T47D (cell line): Measurements from ENCODE around the gene NFATC4.
"Not testable (repeated sequence)": the region's sequence is repeated elsewhere in the genome, so short reads cannot be mapped to it uniquely, and the experiment has no call there.

Source experiments
- DNase-seq, 2 experiments: peaks; one replicate each; pipeline versions ENCODE4 v3.0.0 to v3.0.0-alpha.2; 2011 to 2012; ENCODE audit warnings: low read depth in 1 of 2, low spot score in 1 of 2
- JUND ChIP-seq: IDR thresholded peaks from 2 replicates; pipeline ENCODE4 v1.6.1; 2012; ENCODE audit warnings: low read depth
- in situ Hi-C: cut with HindIII; loops from 2 replicates; pipeline ENCODE4 v1.10.0; 2016; ENCODE audit warnings: low sequenced_read_pairs, low pct_unique_long_range_greater_than_20kb

Gene NFATC4

DNA sequence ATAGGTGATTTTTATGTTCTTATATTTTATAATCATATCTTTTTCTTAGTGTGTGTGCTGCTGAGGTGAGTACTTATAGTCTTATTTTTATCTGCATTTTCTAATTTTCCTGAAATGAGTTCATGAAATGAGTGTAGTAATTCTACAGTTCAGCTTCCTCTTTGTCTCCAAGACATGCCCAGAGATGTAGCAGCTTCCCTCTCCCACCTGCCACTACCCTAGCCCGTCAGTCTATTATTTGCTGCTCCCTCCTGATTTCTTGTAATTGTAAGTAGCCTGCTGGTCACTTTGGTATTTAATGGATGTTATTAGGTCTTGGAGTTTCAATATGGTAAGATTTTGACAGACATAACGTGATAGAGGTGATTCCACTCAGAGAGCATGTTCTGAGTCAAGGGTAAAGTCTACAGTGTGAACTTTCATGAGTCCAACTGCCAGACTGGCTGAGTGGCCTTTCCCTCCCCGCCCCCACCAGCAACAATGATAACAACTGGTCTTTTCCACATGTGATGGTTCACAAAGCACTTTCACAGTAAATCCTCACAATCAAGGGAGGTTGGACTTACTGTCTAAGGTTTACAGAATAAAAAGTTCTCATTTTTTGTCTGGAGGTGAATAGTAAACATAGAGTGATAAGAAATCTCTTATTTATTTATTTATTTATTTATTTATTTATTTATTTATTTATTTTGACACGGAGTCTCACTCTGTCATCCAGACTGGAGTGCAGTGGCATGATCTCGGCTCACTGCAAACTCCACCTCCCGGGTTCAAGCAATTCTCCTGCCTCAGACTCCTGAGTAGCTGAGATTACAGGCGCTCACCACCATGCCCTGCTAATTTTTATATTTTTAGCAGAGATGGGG lies 24.0 kb upstream of the NFATC4 start:
- TF ChIP-seq JUND: no peak
- in situ Hi-C loops: no loop called here
- no peak for DNase-seq

DNA sequence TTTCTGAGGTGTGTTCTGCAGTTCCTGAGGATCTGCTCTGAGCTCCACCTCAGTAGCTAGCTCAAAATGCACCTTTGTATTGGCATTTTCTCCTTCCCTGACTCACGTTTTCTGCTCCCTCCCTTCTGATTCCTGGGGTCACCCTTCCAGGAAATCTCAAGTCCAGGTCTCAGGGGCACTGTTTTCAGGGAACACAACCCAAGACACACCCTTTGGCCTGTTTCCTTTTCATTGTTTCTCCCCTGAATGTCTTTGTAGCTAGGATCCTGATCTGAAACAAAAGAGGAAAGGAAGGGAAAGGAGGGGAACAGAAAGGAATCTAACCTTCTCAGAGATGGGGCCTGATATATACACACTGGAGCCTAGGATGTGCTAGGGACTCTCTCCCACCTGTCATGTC lies 20.9 kb upstream of the NFATC4 start:
- DNase-seq: no peak
- no peak for TF ChIP-seq JUND
- in situ Hi-C loops: no loop called here

DNA sequence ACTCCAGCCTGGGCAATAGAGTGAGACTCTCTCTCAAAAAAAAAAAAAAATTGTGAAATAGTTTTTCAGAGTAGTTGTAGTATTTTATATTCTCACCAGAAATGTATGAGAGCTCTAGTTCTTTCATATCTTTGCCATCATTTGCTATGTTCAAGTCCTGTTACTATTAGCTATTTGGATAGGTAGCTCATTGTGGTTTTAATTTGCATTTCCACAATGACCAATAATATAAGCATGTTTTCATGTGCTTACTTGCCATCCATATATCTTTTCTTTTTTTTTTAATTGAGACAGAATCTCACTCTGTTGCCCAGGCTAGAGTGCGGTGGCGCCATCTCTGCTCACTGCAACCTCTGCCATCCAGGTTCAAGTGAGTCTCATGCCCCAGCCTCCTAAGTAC lies 19.8 kb upstream of the NFATC4 start:
- TF ChIP-seq JUND: no peak
- no peak for DNase-seq
- in situ Hi-C loops: no loop called here

DNA sequence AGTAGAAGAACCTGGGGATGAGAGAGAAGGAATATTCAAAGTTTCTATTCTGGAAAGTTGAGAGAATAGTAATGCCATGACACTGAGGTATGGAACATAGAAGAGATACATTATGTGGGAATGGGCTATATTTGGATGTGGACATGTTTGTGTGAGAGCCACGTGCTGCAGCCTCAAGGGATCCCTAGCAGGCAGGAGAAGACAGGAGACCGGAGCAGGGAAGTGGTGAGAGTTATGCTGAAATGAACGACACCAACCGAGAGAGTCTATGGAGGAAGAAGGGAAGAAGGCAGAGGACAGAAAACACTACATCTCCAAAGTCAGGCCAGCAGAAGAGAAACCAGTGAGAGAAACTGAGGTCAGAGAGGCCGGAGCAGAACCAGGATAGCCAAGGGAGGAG lies 18.2 kb upstream of the NFATC4 start:
- TF ChIP-seq JUND: no peak
- in situ Hi-C loops: no loop called here
- no peak for DNase-seq

DNA sequence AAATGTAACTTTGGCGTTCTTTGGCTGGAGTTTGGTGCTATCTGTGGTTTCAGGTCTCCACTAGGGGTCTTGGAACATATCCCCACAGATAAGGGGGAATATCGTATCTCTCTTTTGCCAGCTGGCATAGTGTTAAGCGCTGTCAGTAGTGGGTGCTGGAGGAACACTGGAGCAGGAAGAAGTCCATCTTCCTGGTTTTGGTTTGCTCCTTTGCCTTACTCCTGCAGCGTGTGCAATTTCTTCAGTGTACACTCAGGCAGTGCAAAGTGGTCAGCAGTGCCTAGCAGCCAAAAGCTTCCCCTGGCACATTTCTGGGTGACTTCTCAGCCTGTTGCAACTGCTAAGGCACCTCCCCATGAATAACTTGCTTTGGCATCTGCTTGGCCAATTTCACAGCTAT lies 16.5 kb upstream of the NFATC4 start:
- in situ Hi-C loops: no loop called here
- DNase-seq: peak in 1 of 2 experiments; percentile 34
- TF ChIP-seq JUND: no peak

DNA sequence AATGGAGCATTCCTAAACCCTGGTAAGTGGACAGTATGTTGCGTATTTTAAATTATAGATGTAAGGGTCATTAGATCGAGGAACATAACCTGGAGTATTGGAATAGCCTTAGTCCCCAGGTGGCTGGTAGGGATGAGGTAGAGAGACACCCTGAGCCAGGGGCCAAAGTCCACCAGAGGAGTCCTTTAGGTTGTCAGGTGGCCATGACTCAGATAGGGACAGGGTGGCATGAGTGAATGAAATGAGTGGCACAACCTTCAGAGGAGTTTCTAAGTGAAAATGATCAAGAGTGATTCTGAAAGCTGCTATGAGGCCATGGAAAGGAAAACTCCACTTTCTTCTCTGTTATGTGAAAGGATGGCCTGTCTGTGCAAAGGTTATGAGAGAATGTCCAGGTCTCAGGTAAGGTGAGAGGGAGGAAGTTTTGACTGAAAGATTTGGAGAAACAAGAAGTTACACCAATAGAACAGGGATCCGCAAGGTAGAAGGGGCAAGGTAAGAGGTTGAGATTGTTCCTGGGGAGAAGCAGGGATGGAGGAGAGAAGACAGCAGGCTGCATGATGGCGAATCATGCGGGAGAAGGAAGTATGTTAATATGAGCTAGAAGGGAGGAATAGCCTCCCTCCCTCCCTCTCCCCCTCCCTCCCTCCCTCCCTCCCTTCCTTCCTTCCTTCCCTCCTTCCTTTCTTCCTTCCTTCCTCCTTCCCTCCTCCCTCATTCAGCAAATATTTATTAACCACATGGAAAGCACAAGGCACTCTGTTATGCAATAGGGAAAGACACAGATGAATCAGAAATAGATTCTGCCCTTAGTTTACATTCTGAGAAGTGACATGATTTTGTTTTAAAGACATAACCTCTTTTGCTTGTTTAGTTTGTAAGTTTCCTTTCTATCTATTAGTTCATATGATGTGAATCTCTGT lies 14.2 kb upstream of the NFATC4 start:
- in situ Hi-C loops: no loop called here
- no peak for DNase-seq
- no peak for TF ChIP-seq JUND

DNA sequence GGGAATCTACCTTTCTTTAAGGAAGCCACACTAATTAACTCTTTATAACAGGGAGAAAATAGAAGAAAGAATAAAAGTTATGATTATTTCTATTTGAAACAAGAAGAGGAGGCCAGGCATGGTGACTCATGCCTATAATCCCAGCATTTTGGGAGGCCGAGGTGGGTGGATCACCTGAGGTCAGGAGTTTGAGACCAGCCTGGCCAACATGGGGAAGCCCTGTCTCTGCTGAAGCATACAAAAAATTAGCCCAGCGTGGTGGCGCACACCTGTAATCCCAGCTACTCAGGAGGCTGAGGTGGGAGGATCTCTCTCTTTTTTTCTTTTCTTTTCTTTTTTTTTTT lies 13.5 kb upstream of the NFATC4 start:
- DNase-seq, in situ Hi-C loops: not testable (repeated sequence)

DNA sequence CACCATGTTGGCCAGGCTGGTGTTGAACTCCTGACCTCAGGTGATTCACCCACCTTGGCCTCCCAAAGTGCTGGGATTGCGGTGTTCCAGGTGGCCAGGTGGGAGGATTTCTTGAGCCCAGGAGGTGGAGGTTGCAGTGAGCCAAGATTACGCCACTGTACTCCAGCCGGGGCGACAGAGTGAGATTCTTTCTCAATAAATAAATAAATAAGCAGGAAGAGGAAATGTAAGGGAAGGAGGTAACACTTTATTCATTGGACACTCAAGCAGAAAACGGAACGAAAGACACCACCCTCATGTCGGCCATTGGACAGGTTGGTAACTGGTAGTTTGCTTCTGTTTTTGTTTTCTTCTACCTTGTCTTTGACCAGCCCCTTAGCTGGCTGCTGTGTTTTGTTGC lies 13.0 kb upstream of the NFATC4 start:
- in situ Hi-C loops: no loop called here
- TF ChIP-seq JUND: no peak
- DNase-seq: no peak

DNA sequence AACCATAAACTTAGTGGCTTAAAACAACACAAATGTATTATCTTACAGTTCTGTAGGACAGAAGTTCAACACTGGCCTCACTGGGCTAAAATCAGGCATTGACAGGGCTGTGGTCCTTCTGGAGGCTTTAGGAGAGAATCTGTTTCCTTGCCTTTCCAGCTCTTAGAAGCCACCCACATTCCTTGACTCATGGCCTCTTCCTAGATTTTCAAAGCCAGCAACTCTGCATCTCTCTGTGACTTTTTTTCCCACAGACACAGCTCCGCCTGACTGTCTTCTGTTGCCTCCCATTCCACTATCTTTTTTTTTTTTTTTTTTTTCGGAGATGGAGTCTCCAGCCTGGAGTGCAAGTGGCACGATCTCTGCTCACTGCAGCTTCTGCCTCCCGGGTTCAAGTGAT lies 11.8 kb upstream of the NFATC4 start:
- TF ChIP-seq JUND: no peak
- DNase-seq: no peak
- in situ Hi-C loops: no loop called here

DNA sequence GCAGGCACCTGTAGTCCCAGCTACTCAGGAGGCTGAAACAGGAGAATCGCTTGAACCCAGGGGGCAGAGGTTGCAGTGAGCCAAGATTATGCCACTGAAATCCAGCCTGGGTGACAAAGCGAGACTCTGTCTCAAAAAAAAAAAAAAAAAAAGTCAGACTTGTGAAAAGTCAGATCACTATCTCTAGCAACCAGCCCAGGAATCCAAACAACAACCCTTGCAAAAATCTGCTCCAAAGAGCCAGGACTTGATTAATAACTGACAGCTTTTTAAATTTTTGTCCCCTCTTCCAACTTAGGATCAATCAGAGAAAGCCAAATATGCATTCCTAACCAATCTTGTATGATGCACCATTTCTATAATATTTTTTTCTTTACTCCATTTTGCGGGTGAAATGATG lies 7.7 kb upstream of the NFATC4 start:
- no peak for DNase-seq
- TF ChIP-seq JUND: no peak
- in situ Hi-C loops: no loop called here

DNA sequence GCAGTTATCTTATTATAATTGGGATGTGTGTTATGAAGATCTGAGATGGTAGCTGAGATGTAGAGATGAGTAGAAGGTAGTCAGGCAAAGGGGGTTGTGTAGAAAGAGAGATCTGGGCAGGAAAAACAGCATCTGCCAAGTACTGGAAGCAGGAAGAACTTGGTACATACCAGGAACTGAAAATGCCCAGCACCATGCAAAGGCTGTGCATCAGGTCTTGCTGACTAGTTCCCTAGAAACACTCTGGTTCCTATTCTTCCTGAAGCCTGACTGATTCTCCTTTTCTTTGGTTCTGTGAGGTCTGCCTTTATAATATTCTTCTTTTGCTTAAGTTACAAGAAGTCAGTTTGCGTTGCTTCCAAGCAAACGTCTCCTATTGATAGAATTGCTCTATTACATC lies 6.7 kb upstream of the NFATC4 start:
- in situ Hi-C loops: no loop called here
- no peak for DNase-seq
- no peak for TF ChIP-seq JUND

DNA sequence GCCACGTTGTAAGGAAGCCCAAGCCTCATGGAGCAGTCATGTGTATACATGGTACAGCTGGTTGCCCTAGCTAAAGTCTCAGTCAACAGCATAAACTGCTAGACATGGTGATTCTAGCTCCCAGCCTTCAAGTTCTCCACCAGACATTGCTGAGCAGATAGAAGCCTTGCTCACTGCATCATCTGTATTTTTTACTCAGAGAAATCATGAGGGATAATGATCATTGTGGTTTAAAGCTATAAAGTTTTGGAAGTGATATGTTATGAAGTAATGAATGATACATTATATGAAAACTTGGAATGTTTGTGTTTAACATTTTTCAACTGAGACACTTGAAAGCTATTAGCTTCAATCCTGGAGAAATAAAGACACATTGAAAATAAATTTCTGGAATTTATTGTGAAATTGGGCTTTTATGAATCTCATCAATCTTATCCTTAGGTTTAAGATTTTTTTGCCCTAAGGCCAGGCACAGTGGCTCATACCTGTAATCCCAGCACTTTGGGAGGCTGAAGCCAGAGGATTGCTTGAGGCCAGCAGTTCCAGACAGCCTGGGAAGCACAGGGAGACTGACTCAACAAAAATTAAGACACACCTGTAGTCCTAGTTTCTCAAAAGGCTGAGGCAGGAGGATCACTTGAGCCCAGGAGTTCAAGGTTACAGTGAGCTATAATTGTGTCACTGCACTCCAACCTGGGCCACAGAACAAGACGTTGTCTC lies 5.6 kb upstream of the NFATC4 start:
- in situ Hi-C loops: no loop called here
- no peak for TF ChIP-seq JUND
- DNase-seq: no peak

DNA sequence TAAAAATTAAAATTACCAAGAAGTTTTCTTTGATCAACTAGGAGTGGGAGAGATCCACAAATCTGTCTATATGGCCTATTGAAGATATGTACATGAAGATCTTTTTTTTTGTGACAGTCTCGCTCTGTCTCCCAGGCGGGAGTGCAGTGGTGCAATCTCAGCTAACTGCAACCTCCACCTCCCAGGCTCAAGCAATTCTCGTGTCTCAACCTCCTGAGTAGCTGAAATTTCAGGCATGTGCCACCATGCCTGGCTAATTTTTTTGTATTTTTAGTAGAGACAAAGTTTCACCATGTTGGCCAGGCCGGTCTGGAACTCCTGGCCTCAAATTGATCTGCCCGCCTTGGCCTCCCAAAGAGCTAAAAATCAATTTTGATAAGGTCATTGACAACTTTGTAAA lies 4.6 kb upstream of the NFATC4 start:
- no peak for DNase-seq
- TF ChIP-seq JUND: no peak
- in situ Hi-C loops: no loop called here
